Small intestine (tissue), 16 donors: ENCODE data around the gene YIF1A. TPM values are rescaled to one million over a fixed set of nuclear protein-coding genes. Genes with fewer than 3 reads are reported as not detected.

Experiments used
- DNase-seq, 2 donors: peaks; one replicate each; pipeline versions ENCODE4 v3.0.0 to v3.0.0-alpha.2; 2013
- FAIRE-seq: peaks from 2 replicates; lab custom pipeline; 2012; peaks lifted over from hg19 to GRCh38; lab: Jason Lieb, UNC
- H3K27ac ChIP-seq, 3 donors: one replicate each; pipeline ENCODE4 v1.5.1; 2013; ENCODE audit warnings: low read length in 2 of 3, mild to moderate bottlenecking in 2 of 3, control low read depth in 1 of 3, inconsistent platforms in 1 of 3, low read depth in 1 of 3, moderate library complexity in 1 of 3
- H3K27me3 ChIP-seq, 3 donors: one replicate each; pipeline ENCODE4 v1.6.1; 2013; ENCODE audit warnings: low read length in 3 of 3, inconsistent platforms in 1 of 3; ENCODE audit not compliant: control insufficient read depth in 3 of 3, insufficient read depth in 3 of 3
- H3K36me3 ChIP-seq, 3 donors: one replicate each; pipeline ENCODE4 v1.6.1; 2013; ENCODE audit warnings: low read length in 3 of 3, inconsistent platforms in 1 of 3, low read depth in 1 of 3, mild to moderate bottlenecking in 1 of 3, moderate library complexity in 1 of 3; ENCODE audit not compliant: control insufficient read depth in 3 of 3, insufficient read depth in 2 of 3
- H3K4me1 ChIP-seq, 3 donors: one replicate each; pipeline ENCODE4 v1.6.1; 2013; ENCODE audit warnings: low read length in 2 of 3, inconsistent platforms in 1 of 3, low read depth in 1 of 3, mild to moderate bottlenecking in 1 of 3, moderate library complexity in 1 of 3; ENCODE audit not compliant: control insufficient read depth in 3 of 3, insufficient read depth in 2 of 3
- H3K4me3 ChIP-seq, 3 donors: one replicate each; pipeline ENCODE4 v1.5.1; 2013; ENCODE audit warnings: low read length in 3 of 3, control low read depth in 1 of 3, inconsistent platforms in 1 of 3, low read depth in 1 of 3, mild to moderate bottlenecking in 1 of 3, moderate library complexity in 1 of 3
- H3K9me3 ChIP-seq, 2 donors: one replicate each; pipeline ENCODE4 v1.6.1; 2013; ENCODE audit warnings: low read depth in 1 of 2, low read length in 1 of 2; ENCODE audit not compliant: control insufficient read depth in 2 of 2, insufficient read depth in 1 of 2
- WGBS, 3 donors: extraction: QIAGEN DNeasy Blood & Tissue Kit; methylation state at CpG; one replicate each; pipeline ENCODE4 v1.1.7; 2013; 5-methylcytosine and 5-hydroxymethylcytosine counted together
- long read RNA-seq, 10 donors: transcript quantifications; one replicate each; lab custom pipeline, GENCODE V29; 2026
- polyA plus RNA-seq, 4 donors: library from polyadenylated mRNA; stranded (reverse) in 3 of 4; unstranded in 1 of 4; fragments of 200-250 nt in 3 of 4; fragments of 120-200 nt in 1 of 4; gene quantifications; one replicate each; pipeline versions ENCODE4 v1.2.1 to v1.2.3, GENCODE V29; 2013
- donor health status: healthy with polysubstance abuse.
- donor health status: control.
- donor health status: control.
- donor health status: Bipolar disorder and iron deficiency.
- donor health status: healthy.

Gene YIF1A, protein sequence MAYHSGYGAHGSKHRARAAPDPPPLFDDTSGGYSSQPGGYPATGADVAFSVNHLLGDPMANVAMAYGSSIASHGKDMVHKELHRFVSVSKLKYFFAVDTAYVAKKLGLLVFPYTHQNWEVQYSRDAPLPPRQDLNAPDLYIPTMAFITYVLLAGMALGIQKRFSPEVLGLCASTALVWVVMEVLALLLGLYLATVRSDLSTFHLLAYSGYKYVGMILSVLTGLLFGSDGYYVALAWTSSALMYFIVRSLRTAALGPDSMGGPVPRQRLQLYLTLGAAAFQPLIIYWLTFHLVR
- polyA plus RNA-seq = 100 to 1,000 TPM; 102 to 144 (median 135) TPM
- long read RNA-seq, donor 1, transcript YIF1A-209 (3 exons, 540 nt) = minor isoform, 14 of 153 reads
- long read RNA-seq, donor 1, transcript YIF1A-203 (8 exons, 1,124 nt) = major isoform, 94 of 153 reads
- long read RNA-seq, donor 1, transcript YIF1A-210 (2 exons, 667 nt) = minor isoform, 6 of 153 reads
- long read RNA-seq, donor 1, partial matches to known transcripts = 27 of 153 reads
- long read RNA-seq, donor 1, other reads (novel, unspliced or antisense) = 5 of 153 reads
- long read RNA-seq, donor 2, transcript YIF1A-203 (8 exons, 1,124 nt) = major isoform, 17 of 31 reads
- long read RNA-seq, donor 2, transcript YIF1A-209 (3 exons, 540 nt) = minor isoform, 9 of 31 reads
- long read RNA-seq, donor 2, partial matches to known transcripts = 0 of 31 reads
- long read RNA-seq, donor 2, other reads (novel, unspliced or antisense) = 0 of 31 reads
- long read RNA-seq, donor 3, transcript YIF1A-209 (3 exons, 540 nt) = minor isoform, 12 of 61 reads
- long read RNA-seq, donor 3, transcript YIF1A-203 (8 exons, 1,124 nt) = major isoform, 21 of 61 reads
- long read RNA-seq, donor 3, partial matches to known transcripts = 17 of 61 reads
- long read RNA-seq, donor 3, other reads (novel, unspliced or antisense) = 0 of 61 reads
- long read RNA-seq, donor 4, partial matches to known transcripts = 0 of 4 reads
- long read RNA-seq, donor 4, other reads (novel, unspliced or antisense) = 0 of 4 reads
- long read RNA-seq, donor 5, transcript YIF1A-203 (8 exons, 1,124 nt) = major isoform, 18 of 29 reads
- long read RNA-seq, donor 5, transcript YIF1A-209 (3 exons, 540 nt) = minor isoform, 5 of 29 reads
- long read RNA-seq, donor 5, partial matches to known transcripts = 0 of 29 reads
- long read RNA-seq, donor 5, other reads (novel, unspliced or antisense) = 0 of 29 reads
- long read RNA-seq, donor 6, transcript YIF1A-203 (8 exons, 1,124 nt) = major isoform, 37 of 73 reads
- long read RNA-seq, donor 6, transcript YIF1A-209 (3 exons, 540 nt) = minor isoform, 16 of 73 reads
- long read RNA-seq, donor 6, partial matches to known transcripts = 17 of 73 reads
- long read RNA-seq, donor 6, other reads (novel, unspliced or antisense) = 0 of 73 reads
- long read RNA-seq, donor 7 = 0 reads
- long read RNA-seq, donor 8, transcript YIF1A-203 (8 exons, 1,124 nt) = major isoform, 7 of 8 reads
- long read RNA-seq, donor 8, partial matches to known transcripts = 0 of 8 reads
- long read RNA-seq, donor 8, other reads (novel, unspliced or antisense) = 0 of 8 reads
- long read RNA-seq, donor 9, transcript YIF1A-203 (8 exons, 1,124 nt) = major isoform, 10 of 17 reads
- long read RNA-seq, donor 9, transcript YIF1A-209 (3 exons, 540 nt) = minor isoform, 6 of 17 reads
- long read RNA-seq, donor 9, partial matches to known transcripts = 0 of 17 reads
- long read RNA-seq, donor 9, other reads (novel, unspliced or antisense) = 0 of 17 reads
- long read RNA-seq, donor 10, transcript YIF1A-210 (2 exons, 667 nt) = minor isoform, 5 of 63 reads
- long read RNA-seq, donor 10, transcript YIF1A-209 (3 exons, 540 nt) = minor isoform, 7 of 63 reads
- long read RNA-seq, donor 10, transcript YIF1A-203 (8 exons, 1,124 nt) = major isoform, 43 of 63 reads
- long read RNA-seq, donor 10, partial matches to known transcripts = 5 of 63 reads
- long read RNA-seq, donor 10, other reads (novel, unspliced or antisense) = 0 of 63 reads

- no peaks in the 10 kb centered on the region for H3K9me3 ChIP-seq
- DNase-seq (peak; percentile 99 to 100), FAIRE-seq (peak; percentile 67)
- peaks cover 0 to 28% (median 5%) of the 10 kb centered on the region in 3 donors for H3K27me3 ChIP-seq
- H3K36me3 ChIP-seq = peaks cover 0 to 41% (median 0%) of the 10 kb centered on the region in 3 donors
- peak within 1 kb of the TSS; percentile 97 to 99 (median 97) for H3K27ac ChIP-seq
- peak within 1 kb of the TSS; percentile 72 to 82 (median 74) for H3K4me3 ChIP-seq
- peaks cover 5 to 36% (median 8%) of the 10 kb centered on the region in 3 donors for H3K4me1 ChIP-seq
- 0 to 1% (median 1%) methylated on average over 51 to 87 of the region's 87 CpGs for WGBS, 3 donors
Observed at GRCh38 chr11:66288671-66289547, at the start of gene YIF1A. Gene YIF1A, minus strand, starts transcription at chr11:66289143. Its CDS starts 158 bp downstream, at chr11:66288985.

DNA sequence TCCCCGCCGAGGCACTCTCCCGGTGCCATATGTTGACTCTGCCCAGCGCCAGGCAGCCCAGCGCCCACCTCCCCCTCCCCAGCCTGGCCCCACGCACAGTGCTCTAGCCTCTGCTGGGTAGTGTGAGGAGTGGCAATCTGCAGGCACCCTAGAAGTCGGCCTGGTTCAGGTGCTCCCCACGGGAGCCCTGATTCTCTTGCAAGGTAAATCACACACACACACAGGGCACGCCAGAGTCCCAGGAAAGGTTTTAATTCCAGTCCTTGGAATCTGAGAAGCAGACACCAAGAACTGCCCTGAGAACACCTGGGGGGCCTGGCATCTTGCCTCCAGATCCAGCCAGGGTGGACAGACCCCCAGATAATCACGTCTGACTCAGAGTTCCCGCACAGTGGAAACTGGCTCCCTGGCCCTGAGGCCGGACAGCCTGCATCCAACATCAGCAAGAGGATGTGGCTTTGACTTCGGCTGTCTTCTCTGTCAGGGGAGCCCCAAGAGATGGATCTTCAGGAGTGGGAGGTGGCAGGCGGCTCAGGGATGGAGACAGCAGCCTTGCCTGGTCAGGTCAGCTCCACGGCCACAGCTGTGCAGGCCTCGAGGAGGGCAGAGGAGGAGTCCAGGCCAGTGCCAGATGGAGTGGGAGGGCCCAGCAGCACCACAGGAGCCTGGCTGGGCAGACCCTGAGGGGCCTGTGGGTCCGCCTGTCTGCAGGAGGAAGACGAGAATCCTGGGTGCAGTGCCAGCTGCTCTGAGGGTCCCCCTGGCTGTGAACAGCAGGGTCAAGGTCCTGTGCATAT lies 48.4 kb upstream of the YIF1A start:
- WGBS, 3 donors = 58 to 62% (median 60%) methylated on average over 17 to 18 of the region's 18 CpGs
- FAIRE-seq = no peak

GRCh38 chr11:66336234-66337102 lies 47.5 kb upstream of the YIF1A start, which contains the start of gene RIN1:
Gene RIN1, minus strand, starts transcription at chr11:66336434. Its CDS starts 32 bp downstream, at chr11:66336402.
- no peaks in the 10 kb centered on the region for H3K9me3 ChIP-seq
- H3K4me1 ChIP-seq = peaks cover 0 to 17% (median 0%) of the 10 kb centered on the region in 3 donors
- DNase-seq (peak; percentile 70 to 79), FAIRE-seq (no peak)
- WGBS, 3 donors = 11 to 12% (median 11%) methylated on average over 22 of the region's 22 CpGs
- peak within 1 kb of the TSS; percentile 48 to 86 (median 55) for H3K27ac ChIP-seq
- H3K4me3 ChIP-seq = peak within 1 kb of the TSS; percentile 57 to 71 (median 65)
- no peaks in the 10 kb centered on the region for H3K27me3 ChIP-seq
- H3K36me3 ChIP-seq = peaks cover 5 to 77% (median 8%) of the 10 kb centered on the region in 3 donors

More for the DNA sequence above, 48.4 kb upstream of the YIF1A start:
- H3K4me1 ChIP-seq = peaks cover 0 to 17% (median 0%) of the 10 kb centered on the region in 3 donors
- no peak overlapping the region for H3K4me3 ChIP-seq
- no peak for DNase-seq
- H3K9me3 ChIP-seq = no peaks in the 10 kb centered on the region
- peak overlapping the region in 1 of 3 donors; percentile 86 for H3K27ac ChIP-seq
- H3K27me3 ChIP-seq = no peaks in the 10 kb centered on the region
- peaks cover 8 to 77% (median 9%) of the 10 kb centered on the region in 3 donors for H3K36me3 ChIP-seq

- H3K27ac ChIP-seq = peak overlapping the region; percentile 48 to 86 (median 55)
- FAIRE-seq = no peak
- H3K27me3 ChIP-seq = no peaks in the 10 kb centered on the region
- H3K9me3 ChIP-seq = no peaks in the 10 kb centered on the region
- H3K4me1 ChIP-seq = peaks cover 0 to 17% (median 0%) of the 10 kb centered on the region in 3 donors
- peak in 1 of 2 donors; percentile 41 for DNase-seq
- H3K4me3 ChIP-seq = peak overlapping the region; percentile 57 to 71 (median 65)
- WGBS, 3 donors = 9 to 19% (median 13%) methylated on average over 31 to 35 of the region's 35 CpGs
- peaks cover 0 to 72% (median 8%) of the 10 kb centered on the region in 3 donors for H3K36me3 ChIP-seq
Observed at GRCh38 chr11:66335531-66336233, 46.7 kb upstream of the YIF1A start.

DNA sequence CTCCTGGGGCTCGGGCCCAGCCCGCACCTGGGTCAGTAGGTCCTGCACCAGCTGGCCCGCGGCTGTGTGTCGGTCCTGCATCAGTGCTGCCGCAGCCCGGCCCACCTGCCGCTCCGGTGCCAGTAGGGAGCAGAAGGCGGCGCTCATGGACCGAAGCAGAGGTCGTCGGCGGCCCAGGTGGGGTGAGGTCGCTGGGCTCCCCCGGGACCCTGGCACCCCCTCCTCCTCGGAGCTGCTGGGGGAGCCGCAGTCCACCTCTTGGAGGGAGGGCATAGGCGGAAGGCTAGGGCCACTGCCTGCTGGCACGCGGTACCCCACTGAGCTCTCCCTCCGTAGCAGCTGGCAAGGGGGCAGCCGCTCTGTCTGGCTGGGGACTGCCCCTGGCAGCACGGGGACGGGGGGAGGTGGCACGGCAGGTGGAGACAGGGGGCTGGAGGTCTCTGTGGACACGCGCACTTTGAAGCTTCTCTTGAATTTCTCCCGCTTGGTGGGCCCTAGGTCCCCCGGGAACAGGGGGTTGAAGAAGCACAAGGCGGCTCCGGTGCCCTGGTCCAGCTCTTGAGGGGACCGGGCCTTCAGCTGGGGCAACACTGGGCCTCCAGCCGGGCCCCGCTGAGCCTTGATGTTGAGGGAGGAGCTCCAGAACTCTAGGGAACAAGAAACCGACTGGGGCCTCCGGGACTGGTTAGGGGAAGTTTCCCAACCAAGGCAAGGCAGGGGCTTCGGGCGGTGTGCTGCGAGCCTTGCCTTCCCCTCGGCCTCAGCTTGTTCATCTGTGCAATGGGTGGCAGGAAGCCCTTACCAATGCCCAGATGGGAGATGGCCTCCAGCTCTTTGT lies 45.9 kb upstream of the YIF1A start:
- no peak for FAIRE-seq

More for the DNA sequence above, 45.9 kb upstream of the YIF1A start:
- 85 to 91% (median 87%) methylated on average over 38 to 42 of the region's 42 CpGs for WGBS, 3 donors
- Histone ChIP-seq H3K27me3 (no peaks in the 10 kb centered on the region), H3K36me3 (peaks cover 0 to 64% (median 5%) of the 10 kb centered on the region in 3 donors), H3K27ac (no peak overlapping the region), H3K4me1 (peaks cover 0 to 17% (median 0%) of the 10 kb centered on the region in 3 donors), H3K9me3 (no peaks in the 10 kb centered on the region), H3K4me3 (peak overlapping the region in 1 of 3 donors; percentile 71)
- no peak for DNase-seq
